Coronary artery (tissue), 2 donors: ENCODE data around the gene PAQR8.
A peak's percentile ranks its signal among the peaks of the same experiment; 100 is the strongest.

Experiments
- DNase-seq: peaks from one replicate; pipeline ENCODE4 v3.0.0-alpha.2; 2017; ENCODE audit warnings: low spot score
- H3K27ac ChIP-seq, 2 donors: fragments of 200-600 bp; sonication (generic); one replicate each; pipeline ENCODE4 v1.5.1; 2016 to 2019
- H3K4me3 ChIP-seq: fragments of 200-600 bp; sonication (generic); 2 replicates; pipeline ENCODE4 v1.5.1; 2016; ENCODE audit warnings: mild to moderate bottlenecking, moderate library complexity
- CTCF ChIP-seq: fragments of 200-600 bp; sonication (generic); IDR thresholded peaks from one replicate; pipeline ENCODE4 v1.5.1; 2019; ENCODE audit warnings: antibody characterized with exemption

PAQR8 gene

GRCh38 chr6:52394251-52394666 is 32.3 kb downstream of the PAQR8 start:
- Histone ChIP-seq H3K4me3 (no peak overlapping the region), H3K27ac (no peak overlapping the region)
- no peak for DNase-seq
- TF ChIP-seq CTCF, result no peak

- Histone ChIP-seq H3K27ac (no peak overlapping the region), H3K4me3 (no peak overlapping the region)
- TF ChIP-seq CTCF, result no peak
- no peak for DNase-seq
Observed at GRCh38 chr6:52395969-52396368, 34.0 kb downstream of the PAQR8 start.

GRCh38 chr6:52399511-52400312 is 37.8 kb downstream of the PAQR8 start:
- Histone ChIP-seq H3K27ac (no peak overlapping the region), H3K4me3 (no peak overlapping the region)
- no peak for DNase-seq
- TF ChIP-seq CTCF, result peak; percentile 78

- no peak for DNase-seq
- H3K27ac ChIP-seq, result no peak overlapping the region
- TF ChIP-seq CTCF, result no peak
- no peak overlapping the region for H3K4me3 ChIP-seq
Observed at GRCh38 chr6:52400313-52401041, 38.5 kb downstream of the PAQR8 start.

GRCh38 chr6:52403086-52403485 is 41.1 kb downstream of the PAQR8 start:
- H3K4me3 ChIP-seq, result no peak overlapping the region
- no peak for TF ChIP-seq CTCF
- H3K27ac ChIP-seq, result no peak overlapping the region
- DNase-seq, result no peak

- no peak for DNase-seq
- Histone ChIP-seq H3K27ac (no peak overlapping the region), H3K4me3 (no peak overlapping the region)
- no peak for TF ChIP-seq CTCF
Observed at GRCh38 chr6:52403627-52404026, 41.7 kb downstream of the PAQR8 start.

GRCh38 chr6:52405243-52405642 is 43.3 kb downstream of the PAQR8 start:
- Histone ChIP-seq H3K27ac (no peak overlapping the region), H3K4me3 (no peak overlapping the region)
- DNase-seq, result no peak
- TF ChIP-seq CTCF, result no peak
